ENCODE data around the gene PDE4D.
A peak's percentile ranks its signal among the peaks of the same experiment; 100 is the strongest.
"Not testable (repeated sequence)": the region's sequence is repeated elsewhere in the genome, so short reads cannot be mapped to it uniquely, and the experiment has no call there.

PDE4D gene

DNA sequence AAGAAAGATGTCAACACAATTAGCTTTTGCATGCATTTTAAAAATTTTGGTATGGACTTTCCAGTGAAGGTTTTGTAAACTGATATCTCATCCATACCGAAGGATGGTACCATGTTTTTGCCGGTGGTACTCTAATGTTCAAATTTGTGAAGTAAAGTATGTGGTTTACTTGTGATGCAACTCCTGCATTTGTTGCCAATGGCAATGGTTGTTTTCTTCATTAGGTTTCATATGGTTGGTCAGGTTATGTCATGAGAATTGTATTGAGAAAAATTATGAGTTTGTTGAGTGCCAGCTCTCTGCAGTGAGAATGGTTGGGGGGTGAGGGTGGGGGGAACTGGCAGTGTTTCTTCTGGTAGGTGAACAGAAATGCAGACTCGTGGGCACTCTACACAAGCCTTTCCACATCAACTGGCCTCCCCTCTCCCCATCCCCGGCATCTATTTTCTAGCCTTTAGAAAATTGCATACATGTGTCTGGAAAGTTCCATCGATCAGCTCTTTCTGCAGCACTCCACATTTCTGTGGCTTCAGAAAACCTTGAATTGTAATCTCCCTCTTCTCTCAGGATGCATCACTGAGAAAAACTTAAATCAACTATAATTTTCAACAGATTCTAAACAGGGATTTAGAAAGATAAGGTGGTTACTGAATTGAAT is 107.7 kb downstream of the PDE4D start:
- 0 out of 2 replicates have a peak, but pooled peaks cover under 1% of the 10 kb centered on the region for H3K27me3 ChIP-seq (ENCODE audit: low read depth)
- in situ Hi-C loops (cut with MboI; ENCODE audit: low sequenced_read_pairs), result no loop called here
- H3K9me3 ChIP-seq, result no peaks in the 10 kb centered on the region
- H3K4me1 ChIP-seq, result no peaks in the 10 kb centered on the region
- no peak for DNase-seq (ENCODE audit: low spot score in 2 of 2)
- no peaks in the 10 kb centered on the region for H3K36me3 ChIP-seq (replicated peaks)
- no peak overlapping the region for H3K4me3 ChIP-seq

DNA sequence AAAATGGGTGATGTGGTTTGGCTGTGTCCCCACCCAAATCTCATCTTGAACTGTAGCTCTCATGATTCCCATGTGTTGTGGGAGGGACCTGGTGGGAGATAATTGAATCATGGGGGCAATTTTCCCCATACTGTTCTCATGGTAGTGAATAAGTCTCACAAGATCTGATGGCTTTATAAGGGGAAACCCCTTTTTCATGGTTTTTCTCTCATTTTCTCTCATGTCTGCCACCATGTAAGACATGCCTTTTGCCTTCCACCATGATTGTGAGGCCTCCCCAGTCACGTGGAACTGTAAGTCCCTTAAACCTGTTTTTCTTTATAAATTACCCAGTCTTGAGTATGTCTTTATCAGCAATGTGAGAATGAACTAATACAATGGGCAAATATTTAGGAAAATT is 108.8 kb downstream of the PDE4D start:
- DNase-seq (ENCODE audit: low spot score in 2 of 2); H3K9me3 ChIP-seq; in situ Hi-C loops (cut with MboI; ENCODE audit: low sequenced_read_pairs); H3K36me3 ChIP-seq (replicated peaks); H3K27me3 ChIP-seq (ENCODE audit: low read depth); H3K4me1 ChIP-seq; H3K4me3 ChIP-seq: not testable (repeated sequence)

DNA sequence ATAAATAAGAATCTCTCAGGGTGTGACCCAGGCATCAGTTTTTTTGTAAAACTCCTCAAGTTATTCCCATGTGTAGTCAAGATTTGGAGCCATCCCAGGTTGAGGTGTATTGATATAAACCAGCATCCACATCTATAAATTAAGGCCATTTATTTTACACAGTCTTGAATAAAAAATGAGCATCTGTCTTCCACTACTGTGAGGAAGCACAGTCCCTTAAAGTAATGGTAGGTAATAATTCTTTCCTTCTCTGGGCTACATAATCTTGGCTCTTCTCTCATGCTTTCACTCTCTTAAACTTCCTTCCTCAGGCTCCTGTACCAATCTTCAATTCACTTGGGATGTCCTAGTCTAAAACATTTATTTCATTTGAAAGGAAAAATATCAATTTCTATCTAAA is 110.3 kb downstream of the PDE4D start:
- H3K4me3 ChIP-seq, result no peak overlapping the region
- no peaks in the 10 kb centered on the region for H3K27me3 ChIP-seq (ENCODE audit: low read depth)
- DNase-seq (ENCODE audit: low spot score in 2 of 2), result no peak
- in situ Hi-C loops (cut with MboI; ENCODE audit: low sequenced_read_pairs), result no loop called here
- H3K4me1 ChIP-seq, result no peaks in the 10 kb centered on the region
- H3K9me3 ChIP-seq, result no peaks in the 10 kb centered on the region
- H3K36me3 ChIP-seq (replicated peaks), result no peaks in the 10 kb centered on the region

DNA sequence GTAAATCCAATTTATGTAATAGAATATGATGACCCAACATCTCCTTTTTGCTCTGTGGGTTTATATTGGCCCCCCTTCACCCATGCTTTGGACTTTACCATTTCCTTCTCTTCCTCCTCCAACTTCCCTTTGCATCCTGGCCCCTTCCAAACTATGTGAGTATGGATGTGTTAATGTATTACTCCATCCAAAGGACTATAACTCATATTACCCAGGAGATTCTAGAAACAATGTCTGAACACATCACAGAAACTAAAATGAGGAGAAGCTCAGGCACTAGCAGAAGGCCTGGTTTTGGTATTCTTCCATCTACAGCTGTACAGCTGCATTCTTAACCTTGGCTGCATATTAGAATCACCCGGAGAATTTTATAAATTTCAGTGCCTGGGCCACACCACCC is 110.7 kb downstream of the PDE4D start:
- Histone ChIP-seq H3K4me1 (no peaks in the 10 kb centered on the region), H3K9me3 (no peaks in the 10 kb centered on the region), H3K27me3 (ENCODE audit: low read depth) (no peaks in the 10 kb centered on the region), H3K36me3 (replicated peaks) (no peaks in the 10 kb centered on the region), H3K4me3 (no peak overlapping the region)
- DNase-seq (ENCODE audit: low spot score in 2 of 2), result no peak
- in situ Hi-C loops (cut with MboI; ENCODE audit: low sequenced_read_pairs), result no loop called here

DNA sequence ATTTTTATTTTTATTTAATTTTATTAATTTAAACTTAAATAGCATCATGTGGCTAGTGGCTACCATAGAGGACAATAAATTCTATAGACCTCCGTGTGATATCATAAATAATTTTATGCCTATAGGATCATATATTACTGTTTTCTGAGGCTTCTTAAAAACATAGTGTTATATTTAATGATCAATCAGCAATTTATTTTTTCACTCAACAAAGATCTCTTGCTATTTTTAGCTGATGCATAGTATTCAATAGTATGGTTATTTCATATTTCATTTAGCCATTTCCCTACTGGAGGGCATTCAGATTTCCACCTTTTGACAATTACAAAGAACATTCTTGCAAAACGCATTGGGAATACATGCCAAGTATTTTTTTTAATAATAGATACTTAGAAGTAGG is 114.1 kb downstream of the PDE4D start:
- DNase-seq (ENCODE audit: low spot score in 2 of 2), result no peak
- Histone ChIP-seq H3K9me3 (no peaks in the 10 kb centered on the region), H3K4me1 (no peaks in the 10 kb centered on the region), H3K4me3 (no peak overlapping the region), H3K27me3 (ENCODE audit: low read depth) (0 out of 2 replicates have a peak, but pooled peaks cover 2% of the 10 kb centered on the region), H3K36me3 (replicated peaks) (no peaks in the 10 kb centered on the region)
- in situ Hi-C loops (cut with MboI; ENCODE audit: low sequenced_read_pairs), result no loop called here

DNA sequence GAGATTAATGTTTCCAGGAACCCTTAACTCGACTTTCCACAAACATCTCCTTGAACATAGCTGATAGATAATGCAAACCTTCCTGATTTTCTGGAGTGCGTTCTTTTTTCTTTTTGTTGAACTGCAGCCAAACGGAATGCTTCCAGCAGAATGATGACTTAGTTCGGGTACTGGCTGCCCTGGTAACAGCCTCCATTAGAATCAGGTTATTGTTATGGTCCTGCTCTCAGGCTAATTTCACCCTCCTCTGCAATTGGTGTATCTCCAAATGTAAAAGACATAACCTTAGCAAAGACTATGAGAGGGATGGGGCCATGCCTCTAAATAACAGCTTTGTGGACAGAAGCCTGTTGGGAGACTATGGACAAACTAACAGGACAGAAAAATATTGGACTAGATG is 116.5 kb downstream of the PDE4D start:
- Histone ChIP-seq H3K4me3 (no peak overlapping the region), H3K9me3 (no peaks in the 10 kb centered on the region), H3K4me1 (no peaks in the 10 kb centered on the region), H3K36me3 (replicated peaks) (no peaks in the 10 kb centered on the region), H3K27me3 (ENCODE audit: low read depth) (0 out of 2 replicates have a peak, but pooled peaks cover 2% of the 10 kb centered on the region)
- in situ Hi-C loops (cut with MboI; ENCODE audit: low sequenced_read_pairs), result no loop called here
- no peak for DNase-seq (ENCODE audit: low spot score in 2 of 2)

DNA sequence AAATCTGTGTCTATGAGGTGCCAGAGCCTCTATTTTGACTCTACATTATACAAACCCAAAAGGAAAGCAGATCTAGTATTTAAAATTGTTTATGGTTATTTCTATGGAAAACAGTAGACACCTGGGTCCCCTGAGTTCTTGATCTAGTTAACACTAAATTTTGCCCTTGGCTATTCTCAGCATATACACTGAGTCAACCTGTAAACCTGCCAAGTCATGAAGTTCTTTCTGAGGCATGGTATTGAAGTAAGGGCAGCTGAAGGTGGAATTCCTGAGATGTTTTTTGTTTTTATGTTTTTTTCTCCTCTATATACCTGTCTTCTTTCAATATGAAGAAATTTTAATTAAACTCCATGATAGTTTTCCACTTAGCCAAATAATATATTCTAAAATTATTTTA is 120.2 kb downstream of the PDE4D start:
- no peaks in the 10 kb centered on the region for H3K9me3 ChIP-seq
- H3K36me3 ChIP-seq (replicated peaks), result no peaks in the 10 kb centered on the region
- H3K4me3 ChIP-seq, result no peak overlapping the region
- in situ Hi-C loops (cut with MboI; ENCODE audit: low sequenced_read_pairs), result no loop called here
- DNase-seq (ENCODE audit: low spot score in 2 of 2), result no peak
- peaks cover 13% of the 10 kb centered on the region for H3K27me3 ChIP-seq (ENCODE audit: low read depth)
- no peaks in the 10 kb centered on the region for H3K4me1 ChIP-seq

DNA sequence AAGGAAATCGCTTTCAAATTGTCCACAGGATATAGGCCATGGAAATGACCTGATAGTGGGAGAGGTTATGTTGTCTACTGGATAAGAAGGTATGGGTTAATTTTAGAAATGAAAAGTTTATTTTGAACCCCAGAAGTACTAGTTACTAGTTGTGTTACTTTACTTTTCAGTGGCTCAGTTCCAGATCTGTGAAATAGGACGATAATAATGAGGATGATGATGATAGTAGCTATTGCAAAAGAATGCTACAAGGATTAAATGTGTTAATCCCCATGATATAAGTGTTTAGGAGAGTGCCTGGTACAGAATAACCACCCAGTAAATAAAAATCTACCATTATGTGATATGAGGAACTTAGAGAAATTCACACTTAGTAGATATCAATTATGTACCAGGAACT is 120.8 kb downstream of the PDE4D start:
- Histone ChIP-seq H3K27me3 (ENCODE audit: low read depth) (peaks cover 19% of the 10 kb centered on the region), H3K4me3 (no peak overlapping the region), H3K4me1 (no peaks in the 10 kb centered on the region), H3K36me3 (replicated peaks) (no peaks in the 10 kb centered on the region), H3K9me3 (no peaks in the 10 kb centered on the region)
- DNase-seq (ENCODE audit: low spot score in 2 of 2), result no peak
- in situ Hi-C loops (cut with MboI; ENCODE audit: low sequenced_read_pairs), result no loop called here

DNA sequence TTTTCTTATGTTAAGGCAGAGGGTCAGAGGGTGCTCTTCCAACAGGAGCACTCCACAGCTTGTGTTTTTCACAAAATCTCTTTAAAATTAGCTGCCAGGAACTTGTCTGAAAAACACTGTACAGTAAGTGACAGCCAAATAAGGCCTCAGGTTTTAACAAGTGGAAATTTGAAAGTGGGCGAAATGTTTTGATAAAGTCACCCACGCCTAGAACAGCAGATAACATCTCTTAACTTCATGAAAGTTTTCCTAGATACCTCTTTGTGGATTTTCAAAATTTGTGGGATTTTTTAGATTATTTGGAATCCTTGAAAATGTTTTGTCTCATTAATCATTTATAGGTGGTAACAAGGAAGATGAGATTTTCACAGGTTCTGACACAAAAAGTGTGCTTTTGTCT is 121.3 kb downstream of the PDE4D start:
- H3K4me3 ChIP-seq, result no peak overlapping the region
- no peak for DNase-seq (ENCODE audit: low spot score in 2 of 2)
- in situ Hi-C loops (cut with MboI; ENCODE audit: low sequenced_read_pairs), result no loop called here

DNA sequence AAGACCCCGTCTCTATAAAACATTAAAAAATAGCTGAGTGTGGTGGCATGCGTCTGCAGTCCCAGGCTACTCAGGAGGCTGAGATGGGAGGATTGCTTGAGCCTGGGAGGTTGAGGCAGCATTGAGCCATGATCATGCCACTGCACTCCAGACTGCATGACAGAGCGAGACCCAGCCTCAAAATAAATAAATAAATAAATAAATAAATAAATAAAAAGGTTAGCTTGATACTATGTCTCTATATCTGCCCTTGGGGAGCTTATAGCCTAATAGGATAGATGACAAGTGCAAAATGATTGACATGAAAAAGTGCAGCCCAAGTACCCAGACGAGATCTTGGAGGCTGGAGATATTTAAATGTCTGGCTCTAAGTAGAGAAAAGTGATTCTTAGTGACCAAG is 122.6 kb downstream of the PDE4D start:
- Histone ChIP-seq H3K4me3 (no peak overlapping the region), H3K9me3 (no peaks in the 10 kb centered on the region), H3K36me3 (replicated peaks) (no peaks in the 10 kb centered on the region), H3K27me3 (ENCODE audit: low read depth) (peaks cover 22% of the 10 kb centered on the region), H3K4me1 (no peaks in the 10 kb centered on the region)
- in situ Hi-C loops (cut with MboI; ENCODE audit: low sequenced_read_pairs), result no loop called here
- DNase-seq (ENCODE audit: low spot score in 2 of 2), result no peak

More for the DNA sequence above, 121.3 kb downstream of the PDE4D start:
- Histone ChIP-seq H3K27me3 (ENCODE audit: low read depth) (peaks cover 22% of the 10 kb centered on the region), H3K9me3 (no peaks in the 10 kb centered on the region), H3K4me1 (no peaks in the 10 kb centered on the region), H3K36me3 (replicated peaks) (no peaks in the 10 kb centered on the region)

DNA sequence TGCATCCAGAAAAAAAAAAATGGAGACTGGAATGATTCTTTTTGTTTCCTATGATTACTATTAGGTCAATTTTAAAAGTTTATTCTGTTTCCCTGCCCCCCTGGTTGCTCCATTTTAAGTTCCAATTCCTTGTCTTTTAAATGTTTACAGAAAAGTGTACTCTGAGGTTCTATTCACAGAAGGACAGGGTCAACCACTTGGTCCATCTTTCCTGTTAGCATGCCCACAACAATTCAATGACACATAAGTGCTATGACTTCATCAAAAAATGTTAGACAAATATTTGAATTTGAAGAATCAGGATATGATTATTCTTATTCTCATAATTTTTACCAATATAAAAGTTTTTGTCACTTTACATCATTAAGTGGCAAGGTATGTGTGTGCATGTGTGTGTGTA is 123.7 kb downstream of the PDE4D start:
- no peak overlapping the region for H3K4me3 ChIP-seq
- DNase-seq (ENCODE audit: low spot score in 2 of 2), result no peak
- H3K27me3 ChIP-seq (ENCODE audit: low read depth), result peaks cover 20% of the 10 kb centered on the region
- no peaks in the 10 kb centered on the region for H3K36me3 ChIP-seq (replicated peaks)
- H3K9me3 ChIP-seq, result no peaks in the 10 kb centered on the region
- in situ Hi-C loops (cut with MboI; ENCODE audit: low sequenced_read_pairs), result no loop called here
- no peaks in the 10 kb centered on the region for H3K4me1 ChIP-seq

DNA sequence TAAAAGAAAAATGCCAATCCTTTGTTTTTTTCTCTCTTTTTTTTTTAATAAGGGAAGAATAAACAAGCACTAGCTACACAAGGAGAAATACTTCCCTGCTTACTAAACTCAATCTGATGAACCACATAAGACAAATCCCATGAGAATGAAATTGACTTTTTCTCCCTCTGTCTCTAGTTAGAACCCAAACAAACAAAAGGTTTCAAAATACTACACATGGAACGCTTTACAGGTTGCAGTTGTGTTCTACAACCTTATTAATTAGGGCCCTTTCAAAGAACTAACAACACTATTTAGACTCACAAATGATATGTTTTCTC is 124.5 kb downstream of the PDE4D start:
- no peaks in the 10 kb centered on the region for H3K4me1 ChIP-seq
- DNase-seq (ENCODE audit: low spot score in 2 of 2), result no peak
- H3K4me3 ChIP-seq, result no peak overlapping the region
- peaks cover 20% of the 10 kb centered on the region for H3K27me3 ChIP-seq (ENCODE audit: low read depth)
- H3K36me3 ChIP-seq (replicated peaks), result no peaks in the 10 kb centered on the region
- in situ Hi-C loops (cut with MboI; ENCODE audit: low sequenced_read_pairs), result no loop called here
- H3K9me3 ChIP-seq, result no peaks in the 10 kb centered on the region

DNA sequence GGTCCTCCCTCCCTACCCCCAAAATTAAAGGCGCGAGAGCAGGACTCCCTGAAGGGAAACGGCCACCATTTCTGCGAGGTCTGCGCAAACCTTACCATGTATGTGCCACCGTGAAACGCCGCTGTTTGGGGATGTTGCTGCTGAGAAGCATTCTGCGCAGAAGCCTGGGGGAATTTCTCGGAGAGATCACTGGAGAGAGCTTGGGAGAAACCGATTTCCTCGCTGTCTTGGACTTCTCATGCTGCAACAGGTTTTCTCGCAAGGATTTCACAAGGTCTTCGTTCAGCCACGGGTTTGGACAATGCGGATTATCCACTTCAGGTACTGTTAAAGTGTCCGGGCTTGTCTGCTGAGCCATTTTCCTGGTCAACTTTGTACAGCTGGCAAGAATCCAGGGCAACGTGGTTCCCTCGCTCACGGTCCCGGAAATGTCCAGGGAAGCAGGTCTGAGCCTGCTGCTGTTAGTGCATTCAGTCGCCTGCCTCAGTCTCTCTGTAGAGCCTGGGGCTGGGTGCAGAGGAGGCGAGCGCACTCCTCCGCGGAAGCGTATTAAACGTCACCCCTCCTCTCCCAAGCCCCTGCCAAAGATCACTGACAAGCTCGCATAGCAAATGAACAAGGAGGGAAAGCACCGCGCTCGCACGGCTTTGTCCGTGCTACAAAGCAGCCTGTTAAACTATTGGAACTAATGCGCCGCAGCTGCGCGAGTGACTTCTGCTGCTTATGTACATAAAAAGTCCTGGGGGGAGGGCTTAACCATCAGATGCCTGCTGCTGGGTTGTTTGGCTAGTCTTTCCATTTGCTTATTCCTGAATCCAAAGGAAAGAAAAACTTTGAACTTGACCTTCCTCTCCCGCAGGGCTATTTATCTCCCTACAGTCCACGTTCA is 125.1 kb downstream of the PDE4D start:
- Histone ChIP-seq H3K9me3 (no peaks in the 10 kb centered on the region), H3K36me3 (replicated peaks) (no peaks in the 10 kb centered on the region), H3K27me3 (ENCODE audit: low read depth) (peaks cover 20% of the 10 kb centered on the region), H3K4me1 (no peaks in the 10 kb centered on the region), H3K4me3 (0 out of 2 replicates have a peak overlapping the region, but pooled peaks have one; percentile 9)
- peak; percentile 3 to 54 for DNase-seq (ENCODE audit: low spot score in 2 of 2)
- in situ Hi-C loops (cut with MboI; ENCODE audit: low sequenced_read_pairs), result no loop called here

DNA sequence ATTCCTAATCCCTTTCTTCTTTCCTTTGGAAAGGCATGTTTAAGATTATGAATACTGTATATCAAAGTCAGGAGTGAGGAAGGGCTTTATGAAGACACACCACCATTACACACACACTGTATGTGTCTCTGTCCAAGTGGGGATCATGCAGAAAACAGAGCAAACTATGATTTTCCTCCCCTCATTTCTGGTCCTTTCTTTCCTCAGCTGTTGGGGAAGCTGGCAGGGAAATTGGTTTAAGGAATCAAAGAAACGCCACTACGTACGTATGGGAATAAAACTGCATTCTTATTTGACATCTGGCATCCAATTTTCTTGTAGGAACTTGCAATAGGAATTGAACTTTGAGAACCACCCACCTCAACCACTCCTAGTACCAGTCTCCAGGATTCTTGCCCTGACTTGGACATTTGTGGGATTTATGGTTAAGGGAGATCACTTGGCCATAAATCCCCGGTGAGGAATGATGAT is 125.8 kb downstream of the PDE4D start:
- DNase-seq (ENCODE audit: low spot score in 2 of 2), result no peak
- no peaks in the 10 kb centered on the region for H3K36me3 ChIP-seq (replicated peaks)
- in situ Hi-C loops (cut with MboI; ENCODE audit: low sequenced_read_pairs), result no loop called here
- no peak overlapping the region for H3K4me3 ChIP-seq
- H3K27me3 ChIP-seq (ENCODE audit: low read depth), result peaks cover 20% of the 10 kb centered on the region
- H3K9me3 ChIP-seq, result no peaks in the 10 kb centered on the region
- no peaks in the 10 kb centered on the region for H3K4me1 ChIP-seq

Data from HAP-1 (cell line).